Upper lobe of left lung (tissue), 6 donors: ENCODE data around the gene GALNT7. TPM values are rescaled to one million over a fixed set of nuclear protein-coding genes. Genes with fewer than 3 reads are reported as not detected.
"Not testable (repeated sequence)": the region's sequence is repeated elsewhere in the genome, so short reads cannot be mapped to it uniquely, and the experiment has no call there.

ENCODE experiments used
- ATAC-seq, 2 donors: fragments of 200-7000 bp; cut with Tn5 transposase; one replicate each; pipeline ENCODE4 v1.9.1; 2022; ENCODE audit warnings: mild to moderate bottlenecking in 2 of 2, moderate library complexity in 2 of 2; ENCODE audit not compliant: low FRiP score in 2 of 2
- DNase-seq, 2 donors: peaks; one replicate each; pipeline ENCODE4 v3.0.0-alpha.2; 2019 to 2020
- H3K27ac ChIP-seq, 4 donors: fragments of 200-600 bp; sonication (generic); one replicate each; pipeline ENCODE4 v1.5.1; 2016 to 2019
- H3K27me3 ChIP-seq, 4 donors: fragments of 200-600 bp; sonication (generic); one replicate each; pipeline ENCODE4 v1.5.1; 2017 to 2019
- H3K36me3 ChIP-seq, 4 donors: fragments of 200-600 bp; sonication (generic); one replicate each; pipeline ENCODE4 v1.5.1; 2016 to 2019
- H3K4me1 ChIP-seq, 4 donors: fragments of 200-600 bp; sonication (generic); one replicate each; pipeline ENCODE4 v1.5.1; 2018 to 2019
- H3K4me3 ChIP-seq, 4 donors: fragments of 200-600 bp; sonication (generic); one replicate each; pipeline ENCODE4 v1.5.1; 2017 to 2019; ENCODE audit warnings: mild to moderate bottlenecking in 2 of 4, moderate library complexity in 1 of 4
- H3K9me3 ChIP-seq, 4 donors: fragments of 200-600 bp; sonication (generic); one replicate each; pipeline ENCODE4 v1.5.1; 2018 to 2019
- CTCF ChIP-seq, 6 experiments: fragments of 450-650 bp in 4 of 6; fragments of 200-600 bp in 2 of 6; sonication (generic) in 2 of 6; IDR thresholded peaks; one replicate each; pipeline ENCODE4 v1.5.1; 2016 to 2019; ENCODE audit warnings: antibody characterized with exemption in 6 of 6
- EP300 ChIP-seq, 4 donors: sonication (generic); formaldehyde crosslinking; IDR thresholded peaks; one replicate each; pipeline ENCODE4 v1.5.1; 2017; ENCODE audit warnings: antibody characterized with exemption in 4 of 4, control low read depth in 2 of 4
- POLR2A ChIP-seq, 4 donors: fragments of 450-650 bp; IDR thresholded peaks; one replicate each; pipeline ENCODE4 v1.5.1; 2016 to 2017; ENCODE audit warnings: antibody characterized with exemption in 4 of 4, mild to moderate bottlenecking in 2 of 4
- POLR2AphosphoS5 ChIP-seq, 2 donors: sonication (generic); formaldehyde crosslinking; IDR thresholded peaks; one replicate each; pipeline ENCODE4 v1.5.1; 2017; ENCODE audit warnings: antibody characterized with exemption in 2 of 2
- WGBS, 2 donors: methylation state at CpG; one replicate each; pipeline ENCODE4 v1.1.5; 2017 to 2018; 5-methylcytosine and 5-hydroxymethylcytosine counted together
- total RNA-seq, 6 donors: library from RNA; depleted of rRNA in 4 of 6; stranded (reverse); fragments of >200 nt in 4 of 6; gene quantifications; one replicate each; pipeline versions ENCODE4 v1.1.0 to v1.2.1, GENCODE V29; 2016 to 2021
- donor health status: DM: no; HTN: no; CAD: no; lungs with moderate emphysema.
- donor health status: DM: no; HTN: yes; CAD: no; lungs with severe emphysema.

GALNT7 gene
- 10 to 100 TPM in 5 of 6 donors, 1 to 10 TPM in 1; 5.0 to 68.1 (median 20.1) TPM for total RNA-seq

GRCh38 chr4:173168396-173169177 lies at the start of gene GALNT7:
TSS of gene GALNT7 (plus strand) at chr4:173168811. CDS start at chr4:173168836, 25 bp downstream.
- Histone ChIP-seq H3K27ac (peak within 1 kb of the TSS; percentile 91 to 99 (median 92)), H3K27me3 (no peaks in the 10 kb centered on the region), H3K36me3 (no peaks in the 10 kb centered on the region), H3K4me3 (peak within 1 kb of the TSS; percentile 72 to 95 (median 90)), H3K9me3 (no peaks in the 10 kb centered on the region), H3K4me1 (peaks cover 9 to 31% (median 29%) of the 10 kb centered on the region in 4 donors)
- ATAC-seq (peak; percentile 79 to 86), DNase-seq (peak; percentile 84 to 92)
- TF ChIP-seq CTCF (IDR thresholded peaks at IDR 0.05), result peak in 1 of 6 experiments; percentile 5
- no peak for TF ChIP-seq POLR2AphosphoS5 (IDR thresholded peaks at IDR 0.05)
- 1 to 2% methylated on average over 27 to 32 of the region's 64 CpGs for WGBS, 2 donors

GRCh38 chr4:173118819-173119218 lies 49.8 kb upstream of the GALNT7 start:
- ATAC-seq, H3K27me3 ChIP-seq: not testable (repeated sequence)
- 94 to 98% methylated on average over 2 of the region's 2 CpGs for WGBS, 2 donors

GRCh38 chr4:173119818-173120217 lies 48.8 kb upstream of the GALNT7 start:
- no peaks in the 10 kb centered on the region for H3K27me3 ChIP-seq
- H3K4me3 ChIP-seq, result no peak overlapping the region
- H3K27ac ChIP-seq, result no peak overlapping the region
- TF ChIP-seq EP300 (IDR thresholded peaks at IDR 0.05), result no peak
- TF ChIP-seq CTCF (IDR thresholded peaks at IDR 0.05), result no peak
- no peak for TF ChIP-seq POLR2AphosphoS5 (IDR thresholded peaks at IDR 0.05)
- no peaks in the 10 kb centered on the region for H3K36me3 ChIP-seq
- WGBS, 2 donors, result 82 to 89% methylated on average over 3 of the region's 3 CpGs
- H3K4me1 ChIP-seq, result peaks cover 0 to 7% (median 0%) of the 10 kb centered on the region in 4 donors
- ATAC-seq (no peak), DNase-seq (no peak)
- no peaks in the 10 kb centered on the region for H3K9me3 ChIP-seq

More at GRCh38 chr4:173118819-173119218, 49.8 kb upstream of the GALNT7 start:
- not testable (repeated sequence) for H3K4me1 ChIP-seq, H3K9me3 ChIP-seq, H3K4me3 ChIP-seq, DNase-seq, H3K36me3 ChIP-seq, H3K27ac ChIP-seq

- no peak for TF ChIP-seq EP300 (IDR thresholded peaks at IDR 0.05)
- no peak for TF ChIP-seq POLR2A (IDR thresholded peaks at IDR 0.05)
- no peak for TF ChIP-seq POLR2AphosphoS5 (IDR thresholded peaks at IDR 0.05)
- no peak for TF ChIP-seq CTCF (IDR thresholded peaks at IDR 0.05)
- Histone ChIP-seq H3K9me3 (no peaks in the 10 kb centered on the region), H3K4me3 (no peak overlapping the region), H3K36me3 (no peaks in the 10 kb centered on the region), H3K4me1 (peaks cover 0 to 7% (median 0%) of the 10 kb centered on the region in 4 donors), H3K27me3 (no peaks in the 10 kb centered on the region), H3K27ac (no peak overlapping the region)
- ATAC-seq (peak; percentile 58 to 61), DNase-seq (peak in 1 of 2 donors; percentile 34)
- WGBS, 2 donors, result 10 to 19% methylated on average over 3 of the region's 3 CpGs
Observed at GRCh38 chr4:173121076-173121561, 47.5 kb upstream of the GALNT7 start.

GRCh38 chr4:173124209-173124865 lies 44.3 kb upstream of the GALNT7 start:
- H3K36me3 ChIP-seq, result no peaks in the 10 kb centered on the region
- TF ChIP-seq POLR2AphosphoS5 (IDR thresholded peaks at IDR 0.05) (no peak), EP300 (IDR thresholded peaks at IDR 0.05) (no peak), CTCF (IDR thresholded peaks at IDR 0.05) (no peak), POLR2A (IDR thresholded peaks at IDR 0.05) (no peak)
- no peaks in the 10 kb centered on the region for H3K9me3 ChIP-seq
- no peak overlapping the region for H3K4me3 ChIP-seq
- H3K27ac ChIP-seq, result no peak overlapping the region
- 92 to 94% methylated on average over 7 of the region's 7 CpGs for WGBS, 2 donors
- H3K27me3 ChIP-seq, result no peaks in the 10 kb centered on the region
- ATAC-seq (no peak), DNase-seq (no peak)
- peaks cover 0 to 7% (median 0%) of the 10 kb centered on the region in 4 donors for H3K4me1 ChIP-seq
